ENCODE data around the gene SORBS2.

The SORBS2 gene

DNA sequence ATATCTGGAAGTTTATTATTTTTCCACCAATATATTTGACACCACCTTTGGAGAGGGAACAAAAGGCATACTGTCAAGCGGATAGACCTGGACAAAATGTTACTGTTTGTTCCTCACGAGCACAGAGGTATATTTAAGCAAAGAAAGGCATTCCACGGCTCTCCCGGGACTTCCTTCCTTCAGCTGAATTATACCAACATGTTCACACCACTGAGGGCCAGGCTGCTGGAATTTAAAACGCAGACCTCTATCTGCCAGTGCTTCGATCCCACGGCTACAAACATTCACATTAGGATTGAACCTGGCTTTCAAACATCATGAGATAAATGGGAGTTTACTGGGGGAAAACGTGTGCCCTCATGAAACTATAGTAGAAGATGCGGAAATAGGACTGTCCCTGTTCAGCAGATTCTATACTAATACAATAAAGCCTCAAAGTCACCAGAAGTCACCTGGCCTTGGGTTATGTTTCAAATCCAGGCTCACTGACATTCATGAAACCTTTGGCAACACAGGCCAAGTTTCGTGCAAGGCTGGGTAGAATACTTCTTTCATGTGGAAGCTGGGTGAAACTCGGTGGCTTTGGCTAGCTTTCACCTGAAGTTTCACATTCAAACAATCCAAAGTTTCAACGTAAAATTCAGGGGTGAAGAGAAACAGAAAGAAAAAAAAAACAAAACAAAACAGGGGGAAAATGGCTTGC lies 39.5 kb downstream of the SORBS2 start:
- no peak for DNase-seq

GRCh38 chr4:185771711-185772390 lies 40.1 kb downstream of the SORBS2 start:
- DNase-seq, result no peak

GRCh38 chr4:185767528-185767927 lies 44.5 kb downstream of the SORBS2 start:
- DNase-seq, result no peak

DNA sequence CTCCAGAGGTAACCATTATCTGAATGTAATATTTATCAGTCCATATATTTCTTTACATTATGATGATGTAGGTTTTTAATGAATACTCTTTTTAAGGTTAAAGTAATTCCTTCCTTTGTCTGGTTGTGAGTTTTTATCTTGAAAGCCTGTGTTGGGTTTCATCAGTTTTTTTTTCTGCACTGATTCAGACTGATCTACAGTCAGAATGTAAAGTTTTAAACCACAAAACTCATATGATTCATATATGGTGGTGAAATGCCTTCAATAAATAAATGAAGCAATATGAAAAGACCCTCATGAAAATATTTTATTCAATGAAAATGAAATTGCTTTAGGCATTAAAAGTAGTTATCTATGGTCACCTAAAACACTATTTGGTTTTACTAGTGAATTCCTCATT lies 47.1 kb downstream of the SORBS2 start:
- no peak for DNase-seq

DNA sequence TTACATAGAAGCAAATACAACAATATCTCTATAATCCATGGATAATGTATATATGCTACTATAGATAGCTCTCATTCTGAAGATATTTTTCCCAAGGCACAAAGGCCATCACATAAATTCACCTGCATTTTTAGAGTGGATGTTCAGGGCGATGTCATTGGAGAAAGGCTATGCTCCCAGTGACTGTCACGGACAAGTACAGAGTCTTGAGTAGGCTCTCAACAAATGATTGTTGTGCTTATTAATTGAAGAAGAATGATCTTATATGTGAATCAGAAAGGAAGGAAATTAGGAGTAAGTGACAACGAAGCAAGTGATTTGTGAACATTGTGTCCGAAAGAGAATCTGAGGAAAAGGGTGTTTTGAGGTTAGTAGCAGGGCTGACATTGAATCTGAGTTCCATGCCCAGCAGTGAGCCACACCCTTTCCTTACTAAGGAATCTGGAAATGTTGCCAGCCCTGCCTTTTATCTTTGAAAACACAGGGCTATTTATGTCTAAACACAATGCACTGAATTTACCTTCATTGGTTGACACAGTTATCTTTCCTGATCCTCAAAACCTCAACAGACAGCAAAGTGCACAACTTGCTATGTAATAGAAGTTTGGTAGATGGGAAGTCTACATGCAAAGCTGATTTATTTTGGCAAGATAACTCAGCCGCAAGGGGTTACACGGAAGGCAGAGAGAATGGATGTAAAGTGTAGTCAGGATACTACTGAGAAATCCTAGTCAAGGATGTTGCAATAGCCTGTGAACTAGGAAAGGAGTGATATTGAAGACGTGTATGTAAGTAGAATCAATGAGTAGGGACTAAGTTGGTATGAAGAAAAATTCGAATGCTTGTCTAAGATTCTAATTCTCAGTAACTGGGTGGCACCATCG lies 50.4 kb downstream of the SORBS2 start:
- DNase-seq, result no peak

DNA sequence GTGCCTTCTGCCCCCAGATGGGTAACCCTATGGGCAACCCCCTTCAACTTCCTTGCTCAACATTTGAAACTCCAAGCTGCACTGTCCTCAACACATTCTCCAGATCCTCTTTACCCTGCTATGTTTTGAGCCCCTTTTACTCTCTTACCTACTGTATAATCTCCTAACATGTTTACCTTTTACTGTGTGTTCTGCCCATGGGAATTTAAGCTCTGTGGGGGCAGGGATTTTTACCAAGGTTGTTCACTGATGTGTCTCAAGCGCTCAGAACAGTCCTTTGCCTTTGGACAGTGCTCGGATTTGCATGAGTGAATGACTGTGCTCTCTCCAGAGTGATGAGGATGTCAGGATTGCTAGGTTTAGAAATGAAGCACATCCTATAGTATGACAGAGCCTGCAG lies 53.2 kb downstream of the SORBS2 start:
- no peak for DNase-seq

GRCh38 chr4:185755451-185755850 lies 56.5 kb downstream of the SORBS2 start:
- no peak for DNase-seq

- no peak for DNase-seq
Measured at GRCh38 chr4:185754961-185755360, 57.0 kb downstream of the SORBS2 start.

DNA sequence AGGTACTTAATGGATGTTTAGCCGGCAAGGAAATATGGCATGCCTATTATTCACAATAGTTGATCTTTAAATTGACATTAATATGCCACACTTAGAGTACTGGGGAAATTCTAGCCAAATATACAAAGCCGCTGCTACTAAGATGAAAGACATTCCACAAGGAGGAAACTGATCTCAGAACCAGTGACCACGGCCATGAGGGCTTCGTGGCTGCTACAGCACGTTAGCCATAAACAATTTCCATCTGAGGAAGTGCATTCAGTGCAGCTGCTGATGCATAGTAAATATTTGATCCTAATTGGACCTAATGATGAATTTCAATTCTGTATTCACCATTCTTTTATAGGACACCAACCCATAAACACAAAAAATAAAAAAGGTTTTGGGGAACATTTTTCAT lies 59.1 kb downstream of the SORBS2 start:
- no peak for DNase-seq

- no peak for DNase-seq
Measured at GRCh38 chr4:185749858-185750257, 62.1 kb downstream of the SORBS2 start.

GRCh38 chr4:185748901-185749390 lies 63.0 kb downstream of the SORBS2 start:
- no peak for DNase-seq

DNA sequence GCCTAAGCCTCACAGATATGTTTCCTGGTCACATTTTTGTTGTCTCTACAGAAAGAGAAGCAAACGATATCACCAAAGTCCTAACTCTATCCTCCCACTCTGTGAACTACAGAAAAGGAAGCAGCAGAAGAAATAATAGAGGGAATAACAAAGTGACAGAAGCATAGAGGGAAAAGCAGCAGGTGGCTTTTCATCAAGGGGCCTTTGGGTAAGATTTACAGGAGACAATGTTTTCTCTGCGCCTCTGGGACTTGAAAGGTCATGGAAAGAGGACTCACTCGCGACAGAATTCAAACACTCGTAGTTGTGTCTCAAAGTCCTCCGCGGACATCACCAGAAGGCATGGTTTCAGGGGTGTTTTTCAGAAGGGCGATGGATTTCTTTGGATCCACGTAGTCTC lies 66.1 kb downstream of the SORBS2 start:
- no peak for DNase-seq

DNA sequence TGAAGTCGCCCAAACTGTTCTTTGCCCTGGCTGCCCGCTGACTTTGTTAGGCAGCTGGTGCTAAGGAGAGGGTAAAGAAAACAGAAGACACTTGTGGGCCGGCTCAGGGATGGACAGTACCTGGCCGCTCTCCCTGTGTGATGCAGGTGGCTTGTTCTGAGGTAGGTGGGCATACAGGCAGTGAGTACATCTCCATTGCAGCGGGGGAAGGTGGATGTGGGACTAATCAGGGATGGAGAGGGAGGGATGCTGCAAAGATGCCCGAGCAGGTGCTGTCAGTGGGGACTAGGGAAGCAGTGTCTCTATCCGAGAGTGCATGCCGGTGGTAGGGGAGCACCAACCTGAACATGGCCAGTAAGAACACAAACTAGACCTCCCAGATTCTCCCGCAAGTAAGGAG lies 67.0 kb downstream of the SORBS2 start:
- no peak for DNase-seq

DNA sequence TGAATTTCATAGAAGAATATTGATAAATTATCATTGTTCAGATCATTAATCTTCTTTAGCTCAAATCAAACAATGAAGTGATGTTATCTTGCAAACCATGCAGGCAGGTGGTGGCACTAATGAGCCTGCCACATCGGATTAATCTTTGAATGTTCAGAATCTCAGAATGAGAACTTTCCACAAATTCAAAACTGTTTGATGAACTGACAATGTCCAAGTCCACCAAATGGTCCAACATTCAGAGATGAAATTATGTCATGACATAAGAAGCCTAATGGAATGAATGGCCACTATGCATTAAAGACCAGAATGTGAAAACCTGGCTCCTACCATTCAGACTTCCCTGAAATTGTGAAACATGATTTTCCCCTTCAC lies 67.5 kb downstream of the SORBS2 start:
- no peak for DNase-seq

GRCh38 chr4:185743722-185744487 lies 68.1 kb downstream of the SORBS2 start:
- DNase-seq, result no peak

DNA sequence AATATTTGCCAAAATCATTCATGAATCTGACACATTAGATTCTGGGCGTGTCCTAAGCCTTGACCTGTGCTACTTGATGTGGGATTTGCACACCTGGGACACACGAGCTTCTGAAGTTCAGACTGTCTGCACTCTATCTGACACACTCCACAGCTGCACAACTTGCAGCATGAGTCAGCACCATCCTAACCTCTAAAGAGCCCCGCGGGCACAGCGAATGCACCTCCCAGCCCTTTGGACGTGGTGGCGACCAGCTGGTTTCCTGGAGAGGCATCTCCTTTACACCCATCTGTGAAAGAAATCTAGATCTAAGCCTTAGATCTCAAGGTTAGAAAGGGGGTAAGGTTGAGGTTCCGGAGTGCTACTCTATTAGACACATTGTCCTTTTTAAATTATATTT lies 69.2 kb downstream of the SORBS2 start:
- DNase-seq, result no peak

DNA sequence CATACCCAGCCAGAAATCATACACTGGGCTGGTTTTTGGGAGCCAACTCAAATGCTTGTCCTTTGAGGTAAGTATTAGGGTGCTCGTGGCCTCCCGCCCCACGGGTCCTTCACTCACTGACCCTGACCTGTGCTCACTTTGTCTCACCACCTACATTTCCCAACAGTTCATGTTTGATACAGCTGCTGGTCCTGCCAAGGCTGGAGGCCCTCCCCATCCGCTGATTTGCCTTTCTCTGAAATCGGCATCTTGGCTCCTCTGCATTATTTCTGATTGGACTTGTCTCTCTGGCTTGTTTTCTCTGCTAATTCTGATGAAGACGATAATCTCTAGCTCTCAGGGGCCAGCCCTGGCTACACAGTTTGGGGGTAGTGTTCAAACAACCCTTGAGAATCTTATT lies 70.2 kb downstream of the SORBS2 start:
- DNase-seq, result no peak

GRCh38 chr4:185740471-185740873 lies 71.5 kb downstream of the SORBS2 start:
- no peak for DNase-seq

DNA sequence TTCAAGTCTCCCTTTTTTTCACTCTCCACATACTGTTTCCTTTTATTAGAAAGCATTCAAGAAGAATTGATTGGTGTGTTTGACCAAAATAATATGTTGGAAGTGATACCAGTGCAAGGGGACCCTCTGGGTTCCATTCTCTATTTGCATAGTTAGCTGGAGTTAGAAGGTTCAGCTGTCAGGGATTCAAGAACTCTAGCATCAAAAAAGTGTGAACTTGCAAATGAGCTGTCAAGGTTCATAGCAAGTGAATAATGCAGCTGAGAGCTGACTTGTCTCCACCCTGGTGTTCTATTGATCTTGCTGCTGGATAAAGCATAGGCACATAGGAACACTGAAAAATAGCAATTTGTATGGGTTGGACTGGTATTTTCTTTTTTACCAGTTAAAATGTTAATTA lies 73.2 kb downstream of the SORBS2 start:
- no peak for DNase-seq

- DNase-seq, result no peak
Measured at GRCh38 chr4:185738038-185738552, 73.9 kb downstream of the SORBS2 start.

DNA sequence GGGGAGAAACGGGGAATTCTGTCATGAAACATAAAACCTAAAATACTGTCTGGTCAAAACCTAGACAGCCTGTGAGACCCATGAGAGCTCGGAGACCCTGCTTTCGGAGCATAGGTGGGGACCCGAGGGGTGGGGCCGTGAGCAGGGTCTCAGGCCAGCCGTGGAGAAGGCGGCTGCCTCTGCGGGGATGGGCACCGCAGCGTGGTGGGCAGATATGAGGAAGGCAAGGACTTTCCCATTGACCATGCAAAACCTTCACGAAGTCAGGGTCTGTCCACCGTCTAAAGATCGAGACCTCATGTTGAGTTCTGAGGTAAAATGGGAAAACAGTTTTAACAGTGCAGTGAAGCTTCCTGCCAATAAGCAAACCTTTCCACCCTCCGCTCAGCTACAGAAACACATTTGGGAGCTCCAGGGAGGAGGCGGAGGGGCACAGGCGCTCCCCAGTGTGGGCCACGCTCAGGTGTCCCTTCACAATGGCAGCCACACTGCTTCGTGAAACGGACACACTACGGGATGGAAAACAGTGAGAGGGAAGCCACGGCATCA lies 74.4 kb downstream of the SORBS2 start:
- no peak for DNase-seq

GRCh38 chr4:185736882-185737281 lies 75.1 kb downstream of the SORBS2 start:
- DNase-seq, result no peak
